ENCODE data around the gene MCCC2.

- TF ChIP-seq HMGXB4 (CRISPR knock-in tag; IDR thresholded peaks at IDR 0.05; ENCODE audit: borderline replicate concordance) = no peak
- TF ChIP-seq POLR2A (IDR thresholded peaks at IDR 0.05; ENCODE audit: low read length) = no peak
- TF ChIP-seq CBX8 (IDR thresholded peaks at IDR 0.05) = no peak
- TF ChIP-seq CHD4 (IDR thresholded peaks at IDR 0.05; ENCODE audit: borderline replicate concordance) = no peak
- no peak for TF ChIP-seq CTCF (IDR thresholded peaks at IDR 0.05)
- TF ChIP-seq ZC3H11A (IDR thresholded peaks at IDR 0.05) = no peak
- TF ChIP-seq USF2 (IDR thresholded peaks at IDR 0.05) = no peak
- no peak for TF ChIP-seq REST (IDR thresholded peaks at IDR 0.05)
- TF ChIP-seq HOXA7 (CRISPR knock-in tag; IDR thresholded peaks at IDR 0.05) = no peak
- TF ChIP-seq ELK1 (IDR thresholded peaks at IDR 0.05; ENCODE audit: low read depth, low read length) = no peak
Observed at GRCh38 chr5:71705421-71705820, 118.3 kb downstream of the MCCC2 start.
